GM12891 (cell line): ENCODE results near the gene ADAMTS17.

Source experiments
- DNase-seq: peaks from one replicate; pipeline ENCODE4 v3.0.0; 2011; ENCODE audit warnings: low spot score; ENCODE audit not compliant: insufficient read length
- FAIRE-seq: peaks from 2 replicates; lab custom pipeline; 2011; peaks lifted over from hg19 to GRCh38; lab: Jason Lieb, UNC
- PAX5 ChIP-seq: IDR thresholded peaks from 2 replicates; pipeline ENCODE4 v1.6.1; 2011; ENCODE audit warnings: low read length, moderate library complexity, mild to moderate bottlenecking; ENCODE audit not compliant: insufficient read depth, severe bottlenecking
- POLR2A ChIP-seq: IDR thresholded peaks from 2 replicates; pipeline ENCODE4 v1.6.1; 2011; ENCODE audit warnings: low read depth, low read length, control low read depth
- POLR2AphosphoS5 ChIP-seq: IDR thresholded peaks from 2 replicates; pipeline ENCODE4 v1.6.1; 2011; ENCODE audit warnings: low read depth, low read length, control low read depth
- POU2F2 ChIP-seq: IDR thresholded peaks from 2 replicates; pipeline ENCODE4 v1.6.1; 2011; ENCODE audit warnings: low read depth, mild to moderate bottlenecking, control low read depth, low read length, moderate library complexity
- SPI1 ChIP-seq: IDR thresholded peaks from 2 replicates; pipeline ENCODE4 v1.6.1; 2011; ENCODE audit warnings: low read depth, low read length, control low read depth
- TAF1 ChIP-seq: IDR thresholded peaks from 2 replicates; pipeline ENCODE4 v1.6.1; 2011; ENCODE audit warnings: low read depth, low read length, control low read depth

Gene ADAMTS17

GRCh38 chr15:100252779-100253417 is 88.9 kb downstream of the ADAMTS17 start:
- DNase-seq (no peak), FAIRE-seq (no peak)
- TF ChIP-seq SPI1: no peak
- no peak for TF ChIP-seq TAF1
- no peak for TF ChIP-seq POLR2A
- TF ChIP-seq POU2F2: no peak
- no peak for TF ChIP-seq PAX5
- no peak for TF ChIP-seq POLR2AphosphoS5

GRCh38 chr15:100252359-100252758 is 89.4 kb downstream of the ADAMTS17 start:
- TF ChIP-seq POLR2A (no peak), SPI1 (no peak), POU2F2 (no peak), PAX5 (no peak), POLR2AphosphoS5 (no peak), TAF1 (no peak)

GRCh38 chr15:100250176-100250800 is 91.5 kb downstream of the ADAMTS17 start:
- TF ChIP-seq PAX5 (no peak), POLR2A (no peak), SPI1 (no peak), POU2F2 (no peak)
- no peak for FAIRE-seq
- DNase-seq: no peak

More at GRCh38 chr15:100252359-100252758, 89.4 kb downstream of the ADAMTS17 start:
- DNase-seq: no peak
- no peak for FAIRE-seq

GRCh38 chr15:100249096-100249815 is 92.5 kb downstream of the ADAMTS17 start:
- no peak for TF ChIP-seq POLR2AphosphoS5
- no peak for TF ChIP-seq POU2F2
- no peak for TF ChIP-seq TAF1
- DNase-seq: no peak
- no peak for FAIRE-seq

- FAIRE-seq (no peak), DNase-seq (no peak)
- TF ChIP-seq POLR2AphosphoS5 (no peak), SPI1 (no peak), PAX5 (no peak), POU2F2 (no peak), TAF1 (no peak), POLR2A (no peak)
These were observed 93.5 kb downstream of the ADAMTS17 start for GRCh38 chr15:100248236-100248635.

- no peak for FAIRE-seq
- TF ChIP-seq TAF1: no peak
- no peak for TF ChIP-seq PAX5
- TF ChIP-seq POLR2AphosphoS5: no peak
- no peak for TF ChIP-seq POU2F2
- no peak for TF ChIP-seq POLR2A
- no peak for TF ChIP-seq SPI1
- no peak for DNase-seq
These were observed 94.2 kb downstream of the ADAMTS17 start for GRCh38 chr15:100247228-100248225.

GRCh38 chr15:100245855-100246254 is 95.9 kb downstream of the ADAMTS17 start:
- DNase-seq (no peak), FAIRE-seq (no peak)
- TF ChIP-seq PAX5: no peak
- no peak for TF ChIP-seq SPI1
- no peak for TF ChIP-seq POLR2A

GRCh38 chr15:100245487-100245820 is 96.3 kb downstream of the ADAMTS17 start:
- DNase-seq (no peak), FAIRE-seq (no peak)
- TF ChIP-seq SPI1: no peak
- TF ChIP-seq TAF1: no peak
- no peak for TF ChIP-seq POLR2A
- no peak for TF ChIP-seq POLR2AphosphoS5
- no peak for TF ChIP-seq PAX5
- TF ChIP-seq POU2F2: no peak

GRCh38 chr15:100244796-100245486 is 96.8 kb downstream of the ADAMTS17 start:
- DNase-seq (no peak), FAIRE-seq (no peak)
- TF ChIP-seq POLR2A: no peak
